Esophagus muscularis mucosa (tissue), 4 donors: ENCODE data around the gene SMOC1.

ENCODE experiments used
- CTCF ChIP-seq, 3 experiments: fragments of 200-600 bp in 2 of 3; fragments of 450-650 bp in 1 of 3; sonication (generic) in 2 of 3; IDR thresholded peaks; one replicate each; pipeline ENCODE4 v1.5.1; 2017 to 2019; ENCODE audit warnings: antibody characterized with exemption in 3 of 3, mild to moderate bottlenecking in 2 of 3, moderate library complexity in 1 of 3
- EP300 ChIP-seq: sonication (generic); formaldehyde crosslinking; IDR thresholded peaks from one replicate; pipeline ENCODE4 v1.6.1; 2017; ENCODE audit warnings: antibody characterized with exemption
- POLR2A ChIP-seq: fragments of 450-650 bp; IDR thresholded peaks from one replicate; pipeline ENCODE4 v1.6.1; 2017; ENCODE audit warnings: antibody characterized with exemption, moderate library complexity, mild to moderate bottlenecking, low read depth
- POLR2AphosphoS5 ChIP-seq, 2 donors: sonication (generic); formaldehyde crosslinking; IDR thresholded peaks; one replicate each; pipeline ENCODE4 v1.6.1; 2017; ENCODE audit warnings: antibody characterized with exemption in 2 of 2

DNA sequence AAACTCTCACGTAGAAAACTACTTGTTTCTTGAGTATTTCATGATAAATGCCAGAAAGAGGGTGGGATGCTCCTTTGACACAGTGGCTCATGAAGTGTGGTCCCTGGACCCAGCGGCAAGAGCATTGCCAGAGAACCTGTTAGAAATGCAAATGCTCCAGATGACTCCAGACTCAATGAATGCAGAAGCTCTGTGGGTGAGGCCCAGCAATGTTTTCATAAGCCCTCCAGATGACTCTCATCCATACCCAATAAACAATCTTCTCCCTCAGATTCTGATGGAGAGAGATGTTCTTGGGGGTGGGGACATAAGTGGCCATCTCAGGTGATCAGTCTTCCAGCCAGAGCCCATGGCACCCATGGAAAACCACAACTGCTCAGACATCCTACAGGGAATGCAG, 88.9 kb downstream of the SMOC1 start:
- no peak for TF ChIP-seq POLR2A
- TF ChIP-seq CTCF (IDR thresholded peaks at IDR 0.05), result no peak
- no peak for TF ChIP-seq EP300
- no peak for TF ChIP-seq POLR2AphosphoS5 (IDR thresholded peaks at IDR 0.05)
